PC-3 (cell line): ENCODE data around the gene LRBA. TPM values are rescaled to one million over a fixed set of nuclear protein-coding genes. Genes with fewer than 3 reads are reported as not detected.

Experiments
- ATAC-seq: fragments of 200-7000 bp; cut with Tn5 transposase; 2 replicates; pipeline ENCODE4 v1.9.1; 2020; ENCODE audit warnings: mild to moderate bottlenecking, moderate library complexity
- BruUV-seq: library from RNA; stranded (reverse); fragments of 400-500 nt; replicated peaks from 2 replicates; lab custom pipeline; 2021; lab: Mats Ljungman, UMichigan
- CTCF ChIA-PET: fragments of 300-600 bp; sonication (Branson Sonifier 250); formaldehyde crosslinking; loops from one replicate; lab custom pipeline; 2022; ENCODE audit warnings: antibody characterized with exemption; lab: Charles Lee
- POLR2A ChIA-PET: fragments of 300-600 bp; sonication (Branson Sonifier 250); formaldehyde crosslinking; loops from one replicate; lab custom pipeline; 2022; ENCODE audit warnings: antibody characterized with exemption; ENCODE audit not compliant: unreplicated experiment; lab: Charles Lee
- DNase-seq: peaks from one replicate; pipeline ENCODE4 v3.0.0-alpha.2; 2015
- H2AFZ ChIP-seq: fragments of 300-600 bp; sonication (generic); 2 replicates; pipeline ENCODE4 v1.6.0; 2016; ENCODE audit warnings: antibody characterized with exemption, low read length
- H3F3A ChIP-seq: fragments of 300-600 bp; sonication (generic); one replicate; pipeline ENCODE4 v1.6.0; 2017; ENCODE audit warnings: antibody characterized with exemption, low read length, control low read depth, mild to moderate bottlenecking; ENCODE audit not compliant: unreplicated experiment
- H3K27ac ChIP-seq: fragments of 300-600 bp; sonication (generic); 2 replicates; pipeline ENCODE4 v1.5.1; 2016; ENCODE audit warnings: mild to moderate bottlenecking, low read length
- H3K27me3 ChIP-seq: fragments of 300-600 bp; sonication (generic); 2 replicates; pipeline ENCODE4 v1.6.1; 2016; ENCODE audit warnings: low read length, mixed read lengths
- H3K36me3 ChIP-seq: fragments of 300-600 bp; sonication (generic); 2 replicates; pipeline ENCODE4 v1.6.1; 2016; ENCODE audit warnings: low read depth, mixed run types, low read length, mixed read lengths
- H3K4me1 ChIP-seq: fragments of 300-600 bp; sonication (generic); 2 replicates; pipeline ENCODE4 v1.5.1; 2016; ENCODE audit warnings: low read length; ENCODE audit not compliant: insufficient read depth
- H3K4me2 ChIP-seq: fragments of 300-600 bp; sonication (generic); 2 replicates; pipeline ENCODE4 v1.6.0; 2016; ENCODE audit warnings: low read length
- H3K4me3 ChIP-seq: fragments of 300-600 bp; sonication (generic); 2 replicates; pipeline ENCODE4 v1.5.1; 2016; ENCODE audit warnings: mild to moderate bottlenecking, low read length, mixed read lengths
- H3K79me2 ChIP-seq: fragments of 300-600 bp; sonication (generic); 2 replicates; pipeline ENCODE4 v1.6.1; 2017; ENCODE audit warnings: low read length, mixed read lengths
- H3K9ac ChIP-seq: fragments of 300-600 bp; sonication (generic); 2 replicates; pipeline ENCODE4 v1.6.0; 2016; ENCODE audit warnings: mild to moderate bottlenecking, low read length
- H3K9me2 ChIP-seq: fragments of 300-600 bp; sonication (generic); replicated peaks from 2 replicates; pipeline ENCODE4 v1.6.1; 2016; ENCODE audit warnings: mixed run types, low read length, mixed read lengths
- H3K9me3 ChIP-seq: fragments of 300-600 bp; sonication (generic); 2 replicates; pipeline ENCODE4 v1.6.1; 2016; ENCODE audit warnings: low read length, mixed read lengths
- H4K20me1 ChIP-seq: fragments of 300-600 bp; sonication (generic); 2 replicates; pipeline ENCODE4 v1.6.1; 2016; ENCODE audit warnings: low read length, mixed read lengths
- CTCF ChIP-seq: fragments of 300-600 bp; sonication (generic); conservative IDR thresholded peaks from 2 replicates; pipeline ENCODE4 v1.5.1; 2017; ENCODE audit warnings: antibody characterized with exemption, low read depth, mild to moderate bottlenecking, low read length
- EZH2 ChIP-seq: fragments of 300-600 bp; sonication (generic); IDR thresholded peaks from one replicate; pipeline ENCODE4 v1.6.1; 2017; ENCODE audit warnings: antibody characterized with exemption, mild to moderate bottlenecking, low read length; ENCODE audit not compliant: unreplicated experiment
- EZH2phosphoT487 ChIP-seq: fragments of 300-600 bp; sonication (generic); IDR thresholded peaks from 2 replicates; pipeline ENCODE4 v1.6.1; 2018; ENCODE audit warnings: mild to moderate bottlenecking, antibody characterized with exemption, low read length, borderline replicate concordance
- intact Hi-C: fragments of 100-400 bp; cut with micrococcal nuclease; formaldehyde crosslinking; loops from 2 replicates; pipeline ENCODE4 v1.9.0; 2023
- total RNA-seq: library from RNA; depleted of rRNA; stranded (reverse); fragments of >200 nt; gene quantifications from 2 replicates; pipeline ENCODE4 v1.2.3, GENCODE V29; 2014

The LRBA gene
- total RNA-seq, 1 experiment from 2014 or later = 40.8 TPM

- H4K20me1 ChIP-seq = no peaks in the 10 kb centered on the region
- TF ChIP-seq CTCF (no peak), EZH2 (no peak), EZH2phosphoT487 (no peak)
- H3K4me2 ChIP-seq = no peak overlapping the region
- no peaks in the 10 kb centered on the region for H3K9me3 ChIP-seq
- DNase-seq (no peak), ATAC-seq (no peak)
- BruUV-seq = no TSS peak
- H3K36me3 ChIP-seq = no peaks in the 10 kb centered on the region
- H3F3A ChIP-seq = no peaks in the 10 kb centered on the region
- ChIA-PET POLR2A (no interaction called here), CTCF (no interaction called here)
- H3K27ac ChIP-seq = no peak overlapping the region
- no peaks in the 10 kb centered on the region for H3K9me2 ChIP-seq
- H3K27me3 ChIP-seq = no peaks in the 10 kb centered on the region
- intact Hi-C loops = no loop called here
- H3K9ac ChIP-seq = no peak overlapping the region
- no peaks in the 10 kb centered on the region for H3K4me1 ChIP-seq
- no peak overlapping the region for H3K4me3 ChIP-seq
- H2AFZ ChIP-seq = no peak overlapping the region
- no peaks in the 10 kb centered on the region for H3K79me2 ChIP-seq
Observed at GRCh38 chr4:150436598-150437370, 578.3 kb downstream of the LRBA start.

- Histone ChIP-seq H3K9ac (no peak overlapping the region), H3K79me2 (no peaks in the 10 kb centered on the region), H3K27ac (no peak overlapping the region), H3K4me1 (no peaks in the 10 kb centered on the region), H3K4me2 (no peak overlapping the region), H2AFZ (no peak overlapping the region), H3K9me3 (no peaks in the 10 kb centered on the region), H3K36me3 (no peaks in the 10 kb centered on the region), H3K4me3 (no peak overlapping the region), H3K9me2 (no peaks in the 10 kb centered on the region), H3K27me3 (no peaks in the 10 kb centered on the region), H4K20me1 (no peaks in the 10 kb centered on the region), H3F3A (no peaks in the 10 kb centered on the region)
- CTCF ChIA-PET = no interaction called here
- DNase-seq (no peak), ATAC-seq (no peak)
- intact Hi-C loops = no loop called here
- TF ChIP-seq CTCF (no peak), EZH2phosphoT487 (no peak), EZH2 (no peak)
- BruUV-seq = no TSS peak
- POLR2A ChIA-PET = no interaction called here
Observed at GRCh38 chr4:150431221-150431620, 583.9 kb downstream of the LRBA start.

GRCh38 chr4:150425161-150425560, 589.9 kb downstream of the LRBA start:
- POLR2A ChIA-PET = no interaction called here
- no peaks in the 10 kb centered on the region for H3K9me3 ChIP-seq
- no peak overlapping the region for H3K4me2 ChIP-seq
- H3K4me1 ChIP-seq = no peaks in the 10 kb centered on the region
- no TSS peak for BruUV-seq
- intact Hi-C loops = no loop called here
- no peak overlapping the region for H2AFZ ChIP-seq
- H3K27ac ChIP-seq = no peak overlapping the region
- TF ChIP-seq CTCF (no peak), EZH2phosphoT487 (no peak), EZH2 (no peak)
- H3K36me3 ChIP-seq = no peaks in the 10 kb centered on the region
- CTCF ChIA-PET = no interaction called here
- no peaks in the 10 kb centered on the region for H3K27me3 ChIP-seq
- no peaks in the 10 kb centered on the region for H4K20me1 ChIP-seq
- no peaks in the 10 kb centered on the region for H3K9me2 ChIP-seq
- ATAC-seq = no peak
- no peak for DNase-seq
- no peak overlapping the region for H3K4me3 ChIP-seq
- H3K9ac ChIP-seq = no peak overlapping the region
- H3F3A ChIP-seq = no peaks in the 10 kb centered on the region
- no peaks in the 10 kb centered on the region for H3K79me2 ChIP-seq
